Liver (tissue), 9 donors: Measurements from ENCODE around the gene TMEM51. TPM values are rescaled to one million over a fixed set of nuclear protein-coding genes. Genes with fewer than 3 reads are reported as not detected.
A peak's percentile ranks its signal among the peaks of the same experiment; 100 is the strongest.

Source experiments
- DNase-seq: peaks from one replicate; pipeline ENCODE4 v3.0.0-alpha.2; 2017; ENCODE audit warnings: low spot score
- H3K27ac ChIP-seq, 2 donors: one replicate each; pipeline ENCODE4 v1.7.0; 2013; ENCODE audit warnings: inconsistent platforms in 2 of 2, low read length in 2 of 2, control low read depth in 1 of 2, low read depth in 1 of 2, mild to moderate bottlenecking in 1 of 2
- H3K27me3 ChIP-seq, 4 donors: one replicate each; pipeline versions ENCODE4 v1.6.1 to v1.7.0; 2013; ENCODE audit warnings: low read length in 3 of 4, inconsistent platforms in 1 of 4, mild to moderate bottlenecking in 1 of 4, moderate library complexity in 1 of 4; ENCODE audit not compliant: control insufficient read depth in 4 of 4, insufficient read depth in 4 of 4
- H3K36me3 ChIP-seq, 4 donors: one replicate each; pipeline versions ENCODE4 v1.6.1 to v1.7.0; 2013; ENCODE audit warnings: low read length in 3 of 4, mild to moderate bottlenecking in 3 of 4, low read depth in 1 of 4, moderate library complexity in 1 of 4; ENCODE audit not compliant: control insufficient read depth in 4 of 4, insufficient read depth in 3 of 4
- H3K4me1 ChIP-seq, 4 donors: one replicate each; pipeline versions ENCODE4 v1.6.1 to v1.7.0; 2013; ENCODE audit warnings: low read length in 3 of 4, mild to moderate bottlenecking in 3 of 4, moderate library complexity in 1 of 4; ENCODE audit not compliant: control insufficient read depth in 4 of 4, insufficient read depth in 4 of 4
- H3K4me3 ChIP-seq, 3 donors: one replicate each; pipeline versions ENCODE4 v1.6.1 to v1.7.0; 2013; ENCODE audit warnings: low read length in 3 of 3, control low read depth in 1 of 3, low read depth in 1 of 3, mild to moderate bottlenecking in 1 of 3
- H3K9ac ChIP-seq, 2 donors: one replicate each; pipeline ENCODE4 v1.7.0; 2013; ENCODE audit warnings: low read length in 2 of 2, mild to moderate bottlenecking in 2 of 2, moderate library complexity in 2 of 2, control low read depth in 1 of 2, low read depth in 1 of 2
- H3K9me3 ChIP-seq, 4 donors: one replicate each; pipeline versions ENCODE4 v1.6.1 to v1.7.0; 2013; ENCODE audit warnings: low read length in 3 of 4; ENCODE audit not compliant: control insufficient read depth in 4 of 4
- ATF3 ChIP-seq: IDR thresholded peaks from 2 replicates; pipeline ENCODE4 v1.6.1; 2016; ENCODE audit warnings: antibody characterized with exemption
- CTCF ChIP-seq: fragments of 150-350 bp; IDR thresholded peaks from 2 replicates; pipeline ENCODE4 v1.5.1; 2017; ENCODE audit warnings: improper control_type of control experiment, low read depth, low read length; ENCODE audit not compliant: missing input control
- EGR1 ChIP-seq, 2 donors: IDR thresholded peaks; 2 replicates each; pipeline ENCODE4 v1.6.1; 2016 to 2018; ENCODE audit warnings: antibody characterized with exemption in 2 of 2, low read depth in 2 of 2
- HNF4G ChIP-seq: IDR thresholded peaks from 2 replicates; pipeline ENCODE4 v1.6.1; 2016; ENCODE audit warnings: antibody characterized with exemption
- JUND ChIP-seq, 2 donors: IDR thresholded peaks; 2 replicates each; pipeline ENCODE4 v1.6.1; 2016; ENCODE audit warnings: antibody characterized with exemption in 2 of 2
- MAX ChIP-seq: IDR thresholded peaks from 2 replicates; pipeline ENCODE4 v1.6.1; 2016; ENCODE audit warnings: antibody characterized with exemption
- NR2F2 ChIP-seq: IDR thresholded peaks from 2 replicates; pipeline ENCODE4 v1.6.1; 2016; ENCODE audit warnings: antibody characterized with exemption
- REST ChIP-seq: IDR thresholded peaks from 2 replicates; pipeline ENCODE4 v1.6.1; 2016; ENCODE audit warnings: antibody characterized with exemption, mild to moderate bottlenecking
- RXRA ChIP-seq, 2 donors: IDR thresholded peaks; 2 replicates each; pipeline ENCODE4 v1.6.1; 2017 to 2018; ENCODE audit warnings: antibody characterized with exemption in 2 of 2, mild to moderate bottlenecking in 1 of 2
- SP1 ChIP-seq: IDR thresholded peaks from 2 replicates; pipeline ENCODE4 v1.6.1; 2018; ENCODE audit warnings: antibody characterized with exemption, mild to moderate bottlenecking
- YY1 ChIP-seq: IDR thresholded peaks from 2 replicates; pipeline ENCODE4 v1.6.1; 2016; ENCODE audit warnings: antibody characterized with exemption, mild to moderate bottlenecking
- ZBTB33 ChIP-seq: IDR thresholded peaks from 2 replicates; pipeline ENCODE4 v1.6.1; 2016; ENCODE audit warnings: antibody characterized with exemption
- WGBS: extraction: QIAGEN DNeasy Blood & Tissue Kit; methylation state at CpG from one replicate; pipeline ENCODE4 v1.1.7; 2013; 5-methylcytosine and 5-hydroxymethylcytosine counted together
- polyA plus RNA-seq, 2 donors: library from polyadenylated mRNA; stranded (reverse) in 1 of 2; unstranded in 1 of 2; fragments of 200-250 nt in 1 of 2; fragments of >200 nt in 1 of 2; fragmentation: Nextera tagmentation in 1 of 2; extraction: Ambion mirVana in 1 of 2; gene quantifications; one replicate each; pipeline versions ENCODE4 v1.2.1 to v1.2.3, GENCODE V29; 2013 to 2015
- total RNA-seq, 2 donors: library from RNA; depleted of rRNA; stranded (reverse); fragments of >200 nt; gene quantifications; one replicate each; pipeline ENCODE4 v1.2.3, GENCODE V29; 2014
- donor health status: healthy.
- donor health status: healthy.
- donor health status: healthy.
- donor health status: healthy.
- donor health status: healthy.

Gene TMEM51
- total and polyA plus RNA-seq, 4 donors, result 1.3 to 2.7 (median 1.9) TPM

- H3K27me3 ChIP-seq, result peaks cover 0 to 3% (median 0%) of the 10 kb centered on the region in 4 donors
- H3K9me3 ChIP-seq, result peaks cover 0 to 3% (median 0%) of the 10 kb centered on the region in 4 donors
- TF ChIP-seq JUND (IDR thresholded peaks at IDR 0.05), result no peak
- TF ChIP-seq HNF4G, result no peak
- no peak for TF ChIP-seq RXRA (IDR thresholded peaks at IDR 0.05)
- TF ChIP-seq CTCF, result no peak
- TF ChIP-seq MAX, result no peak
- no peak for TF ChIP-seq EGR1 (IDR thresholded peaks at IDR 0.05; ENCODE audit: low read depth in 2 of 2)
- no peak for TF ChIP-seq ATF3
- TF ChIP-seq REST, result no peak
- WGBS, result 93% methylated on average over 12 of the region's 12 CpGs
- DNase-seq, result no peak
- no peak overlapping the region for H3K27ac ChIP-seq
- H3K4me3 ChIP-seq, result no peak overlapping the region
- H3K36me3 ChIP-seq, result no peaks in the 10 kb centered on the region
- H3K9ac ChIP-seq, result no peak overlapping the region
- no peaks in the 10 kb centered on the region for H3K4me1 ChIP-seq
These were observed 66.5 kb downstream of the TMEM51 start for GRCh38 chr1:15220024-15220392.

- no peak for DNase-seq
- Histone ChIP-seq H3K36me3 (no peaks in the 10 kb centered on the region), H3K9me3 (peaks cover 0 to 3% (median 0%) of the 10 kb centered on the region in 4 donors), H3K9ac (no peak overlapping the region), H3K4me1 (no peaks in the 10 kb centered on the region), H3K27me3 (peaks cover 0 to 7% (median 0%) of the 10 kb centered on the region in 4 donors), H3K4me3 (no peak overlapping the region), H3K27ac (no peak overlapping the region)
- 59% methylated on average over 7 of the region's 7 CpGs for WGBS
- TF ChIP-seq YY1 (no peak), NR2F2 (peak; percentile 23)
These were observed 67.4 kb downstream of the TMEM51 start for GRCh38 chr1:15220825-15221431.

GRCh38 chr1:15222653-15223303, 69.2 kb downstream of the TMEM51 start:
- no peak for TF ChIP-seq YY1
- no peak for TF ChIP-seq SP1
- no peak for TF ChIP-seq ZBTB33
- TF ChIP-seq NR2F2, result no peak
- no peak for TF ChIP-seq JUND (IDR thresholded peaks at IDR 0.05)
- Histone ChIP-seq H3K27me3 (peaks cover 0 to 7% (median 0%) of the 10 kb centered on the region in 4 donors), H3K4me3 (no peak overlapping the region), H3K27ac (no peak overlapping the region), H3K36me3 (no peaks in the 10 kb centered on the region), H3K9me3 (peaks cover 0 to 3% (median 0%) of the 10 kb centered on the region in 4 donors), H3K9ac (no peak overlapping the region), H3K4me1 (no peaks in the 10 kb centered on the region)
- DNase-seq, result no peak
- 92% methylated on average over 4 of the region's 4 CpGs for WGBS
